ENCODE measurements around the gene PRODH.
"Not testable (repeated sequence)": the region's sequence is repeated elsewhere in the genome, so short reads cannot be mapped to it uniquely, and the experiment has no call there.

PRODH gene

GRCh38 chr22:18905540-18906409, 30.3 kb downstream of the PRODH start, which contains the start of gene DGCR6:
DGCR6 (plus strand) TSS chr22:18906320; CDS start chr22:18906375, 55 bp downstream.
- DNase-seq (ENCODE audit: low read depth): no peak

GRCh38 chr22:18896037-18896657, 39.9 kb downstream of the PRODH start:
- DNase-seq (ENCODE audit: low read depth): not testable (repeated sequence)

- not testable (repeated sequence) for DNase-seq (ENCODE audit: low read depth)
Observed at GRCh38 chr22:18893775-18894174, 42.3 kb downstream of the PRODH start.

GRCh38 chr22:18890510-18891192, 45.4 kb downstream of the PRODH start:
- DNase-seq (ENCODE audit: low read depth): not testable (repeated sequence)

GRCh38 chr22:18888115-18888514, 48.0 kb downstream of the PRODH start:
- DNase-seq (ENCODE audit: low read depth): no peak

- DNase-seq (ENCODE audit: low read depth): not testable (repeated sequence)
Observed at GRCh38 chr22:18884465-18884864, 51.6 kb downstream of the PRODH start.

GRCh38 chr22:18881260-18881659, 54.8 kb downstream of the PRODH start:
- peak; percentile 64 for DNase-seq (ENCODE audit: low read depth)
